ENCODE data around the gene CPM.

CPM gene

DNA sequence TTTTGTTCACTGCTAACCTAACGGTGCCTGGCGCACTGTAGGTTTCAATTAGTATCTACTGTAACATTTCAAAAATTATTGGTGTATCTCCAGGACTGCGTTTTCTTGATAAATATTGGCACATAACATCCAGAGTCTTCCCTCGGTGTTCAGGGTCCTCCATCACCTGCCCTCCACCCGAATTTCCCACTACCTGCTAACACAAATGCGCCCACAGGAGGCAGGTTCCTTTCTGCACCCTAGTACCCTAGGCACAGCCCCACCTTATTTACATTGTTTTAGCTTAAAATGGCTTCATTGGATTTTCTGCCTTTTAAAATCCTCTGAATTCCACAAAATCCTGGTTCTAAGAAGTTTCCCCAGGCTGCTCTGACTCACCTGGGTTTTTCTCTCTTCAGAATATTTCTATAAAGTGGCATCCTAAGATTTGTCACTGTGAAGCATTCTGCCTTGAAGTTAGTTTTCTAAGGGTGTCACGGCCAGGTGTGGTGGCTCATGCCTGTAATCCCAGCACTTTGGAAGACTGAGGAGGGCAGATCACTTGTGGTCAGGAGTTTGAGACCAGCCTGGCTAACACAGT is 38.6 kb downstream of the CPM start:
- Histone ChIP-seq H4K20me1 (ENCODE audit: insufficient read depth, low read length, poor library complexity, severe bottlenecking) (no peaks in the 10 kb centered on the region), H3K9ac (ENCODE audit: low read depth, low read length, poor library complexity, severe bottlenecking) (no peak overlapping the region), H3K79me2 (ENCODE audit: insufficient read depth, low read length) (no peaks in the 10 kb centered on the region), H3K36me3 (ENCODE audit: insufficient read depth, low read length) (no peaks in the 10 kb centered on the region), H3K4me3 (ENCODE audit: low read length, poor library complexity, severe bottlenecking) (no peak overlapping the region), H3K4me2 (ENCODE audit: low read depth, low read length, poor library complexity, severe bottlenecking) (no peak overlapping the region), H3K9me3 (ENCODE audit: insufficient read depth, low read depth, low read length) (no peaks in the 10 kb centered on the region), H3F3A (ENCODE audit: low read depth) (no peaks in the 10 kb centered on the region), H3K4me1 (ENCODE audit: insufficient read depth, low read length, poor library complexity, severe bottlenecking) (no peaks in the 10 kb centered on the region), H3K9me2 (replicated peaks; ENCODE audit: low read depth, low read length) (0 out of 2 replicates have a peak, but pooled peaks cover 6% of the 10 kb centered on the region), H2AFZ (ENCODE audit: low read length) (no peak overlapping the region), H3K27me3 (ENCODE audit: insufficient read depth, low read length, poor library complexity, severe bottlenecking) (no peaks in the 10 kb centered on the region)
- TF ChIP-seq, protein P1, sequence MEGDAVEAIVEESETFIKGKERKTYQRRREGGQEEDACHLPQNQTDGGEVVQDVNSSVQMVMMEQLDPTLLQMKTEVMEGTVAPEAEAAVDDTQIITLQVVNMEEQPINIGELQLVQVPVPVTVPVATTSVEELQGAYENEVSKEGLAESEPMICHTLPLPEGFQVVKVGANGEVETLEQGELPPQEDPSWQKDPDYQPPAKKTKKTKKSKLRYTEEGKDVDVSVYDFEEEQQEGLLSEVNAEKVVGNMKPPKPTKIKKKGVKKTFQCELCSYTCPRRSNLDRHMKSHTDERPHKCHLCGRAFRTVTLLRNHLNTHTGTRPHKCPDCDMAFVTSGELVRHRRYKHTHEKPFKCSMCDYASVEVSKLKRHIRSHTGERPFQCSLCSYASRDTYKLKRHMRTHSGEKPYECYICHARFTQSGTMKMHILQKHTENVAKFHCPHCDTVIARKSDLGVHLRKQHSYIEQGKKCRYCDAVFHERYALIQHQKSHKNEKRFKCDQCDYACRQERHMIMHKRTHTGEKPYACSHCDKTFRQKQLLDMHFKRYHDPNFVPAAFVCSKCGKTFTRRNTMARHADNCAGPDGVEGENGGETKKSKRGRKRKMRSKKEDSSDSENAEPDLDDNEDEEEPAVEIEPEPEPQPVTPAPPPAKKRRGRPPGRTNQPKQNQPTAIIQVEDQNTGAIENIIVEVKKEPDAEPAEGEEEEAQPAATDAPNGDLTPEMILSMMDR (conservative IDR thresholded peaks at IDR 0.05; ENCODE audit: low read length): no peak
- TF ChIP-seq EZH2phosphoT487 (IDR thresholded peaks at IDR 0.05; ENCODE audit: borderline replicate concordance): no peak

GRCh38 chr12:68893741-68894140 is 39.2 kb downstream of the CPM start:
- Histone ChIP-seq H3K79me2 (ENCODE audit: insufficient read depth, low read length) (no peaks in the 10 kb centered on the region), H3K9me2 (replicated peaks; ENCODE audit: low read depth, low read length) (0 out of 2 replicates have a peak, but pooled peaks cover 6% of the 10 kb centered on the region), H3K4me3 (ENCODE audit: low read length, poor library complexity, severe bottlenecking) (no peak overlapping the region), H2AFZ (ENCODE audit: low read length) (no peak overlapping the region), H3K4me1 (ENCODE audit: insufficient read depth, low read length, poor library complexity, severe bottlenecking) (no peaks in the 10 kb centered on the region), H3K4me2 (ENCODE audit: low read depth, low read length, poor library complexity, severe bottlenecking) (no peak overlapping the region), H4K20me1 (ENCODE audit: insufficient read depth, low read length, poor library complexity, severe bottlenecking) (no peaks in the 10 kb centered on the region), H3K27me3 (ENCODE audit: insufficient read depth, low read length, poor library complexity, severe bottlenecking) (no peaks in the 10 kb centered on the region), H3K9ac (ENCODE audit: low read depth, low read length, poor library complexity, severe bottlenecking) (no peak overlapping the region), H3K36me3 (ENCODE audit: insufficient read depth, low read length) (no peaks in the 10 kb centered on the region), H3F3A (ENCODE audit: low read depth) (no peaks in the 10 kb centered on the region), H3K9me3 (ENCODE audit: insufficient read depth, low read depth, low read length) (no peaks in the 10 kb centered on the region)
- TF ChIP-seq EZH2phosphoT487 (IDR thresholded peaks at IDR 0.05; ENCODE audit: borderline replicate concordance): no peak
- TF ChIP-seq, protein P1 (conservative IDR thresholded peaks at IDR 0.05; ENCODE audit: low read length): no peak

- no peaks in the 10 kb centered on the region for H3K79me2 ChIP-seq (ENCODE audit: insufficient read depth, low read length)
- H3K4me3 ChIP-seq (ENCODE audit: low read length, poor library complexity, severe bottlenecking): no peak overlapping the region
- no peaks in the 10 kb centered on the region for H3K4me1 ChIP-seq (ENCODE audit: insufficient read depth, low read length, poor library complexity, severe bottlenecking)
- H2AFZ ChIP-seq (ENCODE audit: low read length): no peak overlapping the region
- 0 out of 2 replicates have a peak, but pooled peaks cover 6% of the 10 kb centered on the region for H3K9me2 ChIP-seq (replicated peaks; ENCODE audit: low read depth, low read length)
- H3F3A ChIP-seq (ENCODE audit: low read depth): no peaks in the 10 kb centered on the region
- H3K9ac ChIP-seq (ENCODE audit: low read depth, low read length, poor library complexity, severe bottlenecking): no peak overlapping the region
- TF ChIP-seq, protein P1 (conservative IDR thresholded peaks at IDR 0.05; ENCODE audit: low read length): no peak
- TF ChIP-seq EZH2phosphoT487 (IDR thresholded peaks at IDR 0.05; ENCODE audit: borderline replicate concordance): no peak
- H3K4me2 ChIP-seq (ENCODE audit: low read depth, low read length, poor library complexity, severe bottlenecking): no peak overlapping the region
- H3K36me3 ChIP-seq (ENCODE audit: insufficient read depth, low read length): no peaks in the 10 kb centered on the region
- no peaks in the 10 kb centered on the region for H3K27me3 ChIP-seq (ENCODE audit: insufficient read depth, low read length, poor library complexity, severe bottlenecking)
- H3K9me3 ChIP-seq (ENCODE audit: insufficient read depth, low read depth, low read length): no peaks in the 10 kb centered on the region
- no peaks in the 10 kb centered on the region for H4K20me1 ChIP-seq (ENCODE audit: insufficient read depth, low read length, poor library complexity, severe bottlenecking)
Observed at GRCh38 chr12:68893201-68893600, 39.8 kb downstream of the CPM start.

Measured in Loucy (cell line).